ENCODE measurements around the gene OTOG.

OTOG gene

GRCh38 chr11:17572791-17573460 is 25.9 kb downstream of the OTOG start:
- H3K79me2 ChIP-seq (ENCODE audit: insufficient read depth, low read length) = no peaks in the 10 kb centered on the region
- TF ChIP-seq EZH2 (IDR thresholded peaks at IDR 0.05; ENCODE audit: borderline replicate concordance, low read depth, low read length, severe bottlenecking) (no peak), CTCF (IDR thresholded peaks at IDR 0.05; ENCODE audit: borderline replicate concordance, extremely low read depth, low read length, poor library complexity, severe bottlenecking) (no peak)
- H3K4me1 ChIP-seq (ENCODE audit: insufficient read depth, low read length) = no peaks in the 10 kb centered on the region
- no peaks in the 10 kb centered on the region for H4K20me1 ChIP-seq (ENCODE audit: insufficient read depth, low read length)
- H3K36me3 ChIP-seq (ENCODE audit: insufficient read depth, low read length) = no peaks in the 10 kb centered on the region
- no peak overlapping the region for H2AFZ ChIP-seq (ENCODE audit: low read depth, low read length)
- no peak for DNase-seq
- no peak overlapping the region for H3K4me3 ChIP-seq (ENCODE audit: low read depth in 1 of 2, low read length in 2 of 2)
- ATAC-seq (ENCODE audit: insufficient read depth, low read depth) = no peak
- H3K27ac ChIP-seq (ENCODE audit: low read length) = no peak overlapping the region
- H3K9ac ChIP-seq (ENCODE audit: low read depth, low read length) = no peak overlapping the region
- H3K9me3 ChIP-seq (ENCODE audit: insufficient read depth, low read length, severe bottlenecking) = no peaks in the 10 kb centered on the region
- H3K27me3 ChIP-seq (ENCODE audit: insufficient read depth, low read length, poor library complexity) = peaks cover 4% of the 10 kb centered on the region
- no peak overlapping the region for H3K4me2 ChIP-seq (ENCODE audit: insufficient read depth, low read length)

DNA sequence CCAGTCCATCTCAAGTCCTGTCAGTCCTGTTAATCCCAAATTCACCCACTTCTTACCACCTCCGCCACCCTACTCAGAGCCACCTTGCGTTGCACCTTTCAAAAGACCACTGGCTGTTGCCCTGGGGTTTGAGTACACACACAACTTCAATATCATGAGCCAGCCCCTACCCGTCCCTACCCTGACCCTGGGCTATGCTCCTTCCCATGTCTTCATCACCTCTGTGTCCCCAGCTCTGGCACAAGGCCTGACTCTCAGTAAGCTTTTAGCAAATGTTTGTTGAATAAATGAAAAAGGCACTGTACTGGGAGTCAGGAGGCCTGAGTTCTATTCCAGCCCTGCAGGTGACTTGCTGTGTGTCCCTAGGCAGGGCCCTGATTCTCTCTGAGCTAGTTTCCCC is 26.5 kb downstream of the OTOG start:
- no peak for DNase-seq
- no peak for ATAC-seq (ENCODE audit: insufficient read depth, low read depth)
- H3K27ac ChIP-seq (ENCODE audit: low read length) = no peak overlapping the region
- no peaks in the 10 kb centered on the region for H4K20me1 ChIP-seq (ENCODE audit: insufficient read depth, low read length)
- no peaks in the 10 kb centered on the region for H3K36me3 ChIP-seq (ENCODE audit: insufficient read depth, low read length)
- peaks cover 8% of the 10 kb centered on the region for H3K27me3 ChIP-seq (ENCODE audit: insufficient read depth, low read length, poor library complexity)
- H3K4me2 ChIP-seq (ENCODE audit: insufficient read depth, low read length) = no peak overlapping the region
- no peak overlapping the region for H3K9ac ChIP-seq (ENCODE audit: low read depth, low read length)
- H3K79me2 ChIP-seq (ENCODE audit: insufficient read depth, low read length) = no peaks in the 10 kb centered on the region
- TF ChIP-seq EZH2 (IDR thresholded peaks at IDR 0.05; ENCODE audit: borderline replicate concordance, low read depth, low read length, severe bottlenecking) = no peak
- no peak for TF ChIP-seq CTCF (IDR thresholded peaks at IDR 0.05; ENCODE audit: borderline replicate concordance, extremely low read depth, low read length, poor library complexity, severe bottlenecking)
- no peaks in the 10 kb centered on the region for H3K4me1 ChIP-seq (ENCODE audit: insufficient read depth, low read length)
- H3K9me3 ChIP-seq (ENCODE audit: insufficient read depth, low read length, severe bottlenecking) = no peaks in the 10 kb centered on the region
- no peak overlapping the region for H3K4me3 ChIP-seq (ENCODE audit: low read depth in 1 of 2, low read length in 2 of 2)
- H2AFZ ChIP-seq (ENCODE audit: low read depth, low read length) = no peak overlapping the region

DNA sequence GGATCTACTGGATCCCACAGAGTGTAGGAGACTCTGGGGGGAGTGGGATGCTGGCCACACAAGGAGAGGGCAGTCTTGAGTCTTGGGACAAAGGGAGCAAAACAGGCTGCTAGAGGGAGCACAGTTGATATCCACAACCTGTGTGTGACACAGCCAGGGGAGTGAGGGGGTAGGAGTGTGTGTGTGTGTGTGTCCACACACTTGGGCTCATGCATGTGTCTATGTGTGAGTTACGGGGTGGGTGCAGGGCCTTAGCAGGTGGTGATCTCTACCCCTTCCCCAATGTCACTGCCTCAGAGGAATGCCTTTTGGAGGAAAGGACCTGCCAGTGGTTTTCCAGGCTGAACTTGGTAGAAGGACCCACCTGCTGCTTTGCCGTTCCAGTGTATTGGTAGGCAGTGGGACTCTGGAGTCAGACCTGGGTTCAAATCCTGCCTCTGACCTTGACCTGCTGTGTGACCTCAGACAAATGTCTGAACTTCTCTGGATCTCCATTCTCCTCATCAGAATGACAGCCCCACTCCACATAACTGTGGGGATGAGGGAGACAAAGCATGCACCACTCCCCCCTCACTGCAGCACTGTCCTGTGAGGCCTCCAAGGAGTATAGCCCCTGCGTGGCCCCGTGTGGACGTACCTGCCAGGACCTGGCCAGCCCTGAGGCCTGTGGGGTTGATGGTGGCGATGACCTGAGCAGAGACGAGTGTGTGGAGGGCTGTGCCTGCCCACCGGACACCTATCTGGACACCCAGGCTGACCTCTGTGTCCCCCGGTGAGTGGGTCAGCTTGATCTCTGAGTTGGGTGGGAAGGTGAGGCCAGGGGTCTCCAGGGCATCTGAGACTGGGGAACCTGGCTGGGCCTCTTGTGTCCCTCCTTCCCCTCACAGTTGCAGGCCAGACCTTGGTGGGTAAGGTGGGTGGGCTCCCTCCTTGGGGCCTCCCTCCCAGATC is 27.4 kb downstream of the OTOG start:
- Histone ChIP-seq H3K36me3 (ENCODE audit: insufficient read depth, low read length) (no peaks in the 10 kb centered on the region), H3K27me3 (ENCODE audit: insufficient read depth, low read length, poor library complexity) (peaks cover 11% of the 10 kb centered on the region)

More for the DNA sequence above, 27.4 kb downstream of the OTOG start:
- Histone ChIP-seq H3K9ac (ENCODE audit: low read depth, low read length) (no peak overlapping the region), H3K9me3 (ENCODE audit: insufficient read depth, low read length, severe bottlenecking) (no peaks in the 10 kb centered on the region), H4K20me1 (ENCODE audit: insufficient read depth, low read length) (no peaks in the 10 kb centered on the region), H3K4me1 (ENCODE audit: insufficient read depth, low read length) (no peaks in the 10 kb centered on the region), H3K79me2 (ENCODE audit: insufficient read depth, low read length) (no peaks in the 10 kb centered on the region), H3K4me2 (ENCODE audit: insufficient read depth, low read length) (no peak overlapping the region), H3K4me3 (ENCODE audit: low read depth in 1 of 2, low read length in 2 of 2) (no peak overlapping the region), H3K27ac (ENCODE audit: low read length) (no peak overlapping the region), H2AFZ (ENCODE audit: low read depth, low read length) (no peak overlapping the region)
- TF ChIP-seq EZH2 (IDR thresholded peaks at IDR 0.05; ENCODE audit: borderline replicate concordance, low read depth, low read length, severe bottlenecking) (no peak), CTCF (IDR thresholded peaks at IDR 0.05; ENCODE audit: borderline replicate concordance, extremely low read depth, low read length, poor library complexity, severe bottlenecking) (no peak)
- no peak for DNase-seq
- ATAC-seq (ENCODE audit: insufficient read depth, low read depth) = no peak
